Measurements from ENCODE around the gene HES7. TPM values are rescaled to one million over a fixed set of nuclear protein-coding genes. Genes with fewer than 3 reads are reported as not detected.

HES7 gene
- total RNA-seq, 1 experiment from 2014 or later: 0.61 TPM

DNA sequence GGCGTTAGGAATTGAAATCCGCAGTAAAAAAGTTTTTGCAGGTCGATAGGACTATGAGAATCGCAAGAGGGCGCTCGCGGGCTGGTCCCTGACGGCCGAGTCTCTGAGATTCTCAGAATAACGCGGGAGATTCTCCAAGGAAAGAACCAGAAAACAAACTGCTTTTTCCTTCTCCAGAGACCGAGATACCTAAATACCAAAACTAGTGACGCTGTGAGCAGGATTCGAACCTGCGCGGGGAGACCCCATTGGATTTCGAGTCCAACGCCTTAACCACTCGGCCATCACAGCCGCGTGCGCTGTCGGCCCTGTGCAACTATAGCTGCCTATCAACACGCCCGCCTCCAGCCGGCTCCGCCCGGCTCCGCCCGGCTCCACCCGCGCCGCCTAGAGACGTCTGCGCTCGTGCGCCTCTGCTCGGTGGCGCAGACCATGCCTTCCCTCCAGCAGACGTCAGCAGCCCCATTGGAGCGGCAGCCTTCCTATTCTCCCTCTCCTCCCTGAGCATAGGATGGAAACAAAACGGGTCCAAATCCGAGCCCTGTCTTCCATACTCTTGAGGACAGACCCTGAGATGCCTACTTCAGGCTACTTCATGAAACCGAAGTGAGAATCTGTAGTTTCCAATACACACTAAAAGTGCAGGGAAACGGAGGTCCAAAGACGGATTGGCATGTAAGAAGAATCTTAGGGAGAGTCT is 14.9 kb upstream of the HES7 start:
- Histone ChIP-seq H4K20me1 (ENCODE audit: insufficient read depth) (0 out of 2 replicates have a peak, but pooled peaks cover 6% of the 10 kb centered on the region), H3K27me3 (ENCODE audit: insufficient read depth, low read length) (no peaks in the 10 kb centered on the region), H3K36me3 (ENCODE audit: control insufficient read depth in 1 of 2, insufficient read depth in 2 of 2, low read length in 2 of 2) (peaks cover 7 to 24% of the 10 kb centered on the region in 2 experiments), H3K9ac (ENCODE audit: low read length) (peak overlapping the region; percentile 66), H3K4me1 (ENCODE audit: control insufficient read depth in 1 of 2, insufficient read depth in 2 of 2, low read length in 2 of 2) (peaks cover 30 to 61% of the 10 kb centered on the region in 2 experiments), H3K79me2 (ENCODE audit: insufficient read depth, low read length) (no peaks in the 10 kb centered on the region), H3K4me2 (ENCODE audit: low read length) (peak overlapping the region; percentile 77), H3K27ac (ENCODE audit: low read depth, low read length) (peak overlapping the region; percentile 63), H2AFZ (ENCODE audit: low read depth, low read length, poor library complexity, severe bottlenecking) (no peak overlapping the region), H3K4me3 (replicated peaks in 1 of 2; ENCODE audit: low read depth in 1 of 2, low read length in 2 of 2) (peak overlapping the region; percentile 14 to 48; a peak in 3 of 4 replicates), H3K9me3 (ENCODE audit: control insufficient read depth in 1 of 2, insufficient read depth in 1 of 2, low read depth in 1 of 2, low read length in 2 of 2) (no peaks in the 10 kb centered on the region), H3K9me2 (ENCODE audit: insufficient read depth) (no peaks in the 10 kb centered on the region)
- TF ChIP-seq SIN3A (IDR thresholded peaks at IDR 0.05; ENCODE audit: low read depth) (peak; percentile 77; the same call in 1 of the 2 replicates), RAD21 (IDR thresholded peaks at IDR 0.05; ENCODE audit: low read depth) (peak; percentile 88), JUND (IDR thresholded peaks at IDR 0.05) (peak; percentile 14), SP1 (IDR thresholded peaks at IDR 0.05; ENCODE audit: low read depth) (peak; percentile 47; the same call in 1 of the 2 replicates), FOSL1 (IDR thresholded peaks at IDR 0.05; ENCODE audit: low read depth) (no peak), ZNF274 (IDR thresholded peaks at IDR 0.05; ENCODE audit: low read depth, low read length) (no peak), MAX (IDR thresholded peaks at IDR 0.05) (peak; percentile 93), EGR1 (IDR thresholded peaks at IDR 0.05; ENCODE audit: low read depth) (0 out of 2 replicates have a peak, but pooled peaks have one; percentile 22), POLR2A (IDR thresholded peaks at IDR 0.05; ENCODE audit: borderline replicate concordance, extremely low read depth, insufficient read depth, insufficient read length) (no peak), ZBTB33 (IDR thresholded peaks at IDR 0.05; ENCODE audit: extremely low read depth, insufficient replicate concordance, low read length) (peak; percentile 27), ATF3 (IDR thresholded peaks at IDR 0.05) (peak; percentile 96), CEBPB (IDR thresholded peaks at IDR 0.05; ENCODE audit: low read depth) (no peak), YY1 (IDR thresholded peaks at IDR 0.05; ENCODE audit: extremely low read depth, insufficient replicate concordance, low read depth, low read length) (peak; percentile 29), POLR2AphosphoS5 (IDR thresholded peaks at IDR 0.05; ENCODE audit: low read depth, low read length) (peak; percentile 64), CTCF (IDR thresholded peaks at IDR 0.05 in 2 of 3, conservative IDR thresholded peaks at IDR 0.05 in 1 of 3; ENCODE audit: borderline replicate concordance in 1 of 3, insufficient read depth in 1 of 3, low read depth in 2 of 3, low read length in 2 of 3) (peak; percentile 86 to 87 (median 87)), CBX3 (IDR thresholded peaks at IDR 0.05; ENCODE audit: low read depth) (peak; percentile 82)
- intact Hi-C loops (cut with micrococcal nuclease): loop anchor here (1.0 to 5.0 kb wide), 5 partner anchors 13 to 83 kb away; partner anchors contain the start of gene PER1
- DNase-seq (ENCODE audit: low read depth, low spot score) (peak; percentile 95), ATAC-seq (peak; percentile 89)
- BruUV-seq (replicated peaks): no TSS peak
- ChIA-PET RAD21 (ENCODE audit: low non-redundant PET in 1 of 2, low total read pairs in 2 of 2, uncharacterized antibody in 2 of 2, unreplicated experiment in 2 of 2) (interaction anchor here in 1 of 2 experiments (1.1 kb wide), 1 partner anchor 84 kb away, joined by 4 read pairs; no protein-coding TSS in a partner anchor), POLR2A (interaction anchor here (1.1 to 3.7 kb wide), 6 partner anchors 8 to 83 kb away, joined by 3 to 25 read pairs (median 4); partner anchors contain the start of gene PER1), CTCF (interaction anchor here (1.1 to 2.8 kb wide), 6 partner anchors 12 to 65 kb away, joined by 3 to 13 read pairs (median 4); partner anchors contain the start of gene BORCS6)
